Panc1 (cell line): ENCODE data around the gene PLCD3. TPM values are rescaled to one million over a fixed set of nuclear protein-coding genes. Genes with fewer than 3 reads are reported as not detected.

ENCODE experiments used
- ATAC-seq: fragments of 200-7000 bp; cut with Tn5 transposase; 2 replicates; pipeline ENCODE4 v1.9.1; 2020; ENCODE audit warnings: mild to moderate bottlenecking, moderate library complexity
- BruUV-seq: library from RNA; stranded (reverse); fragments of 400-500 nt; replicated peaks from 2 replicates; lab custom pipeline; 2021; lab: Mats Ljungman, UMichigan
- CTCF ChIA-PET: fragments of 300-600 bp; sonication (Branson Sonifier 250); formaldehyde crosslinking; loops from one replicate; lab custom pipeline; 2022; ENCODE audit warnings: antibody characterized with exemption; lab: Charles Lee
- POLR2A ChIA-PET: fragments of 300-600 bp; sonication (Branson Sonifier 250); formaldehyde crosslinking; loops from one replicate; lab custom pipeline; 2022; ENCODE audit warnings: antibody characterized with exemption; lab: Charles Lee
- DNase-seq: peaks from one replicate; pipeline ENCODE4 v3.0.0-alpha.2; 2010; ENCODE audit warnings: low read depth, low spot score
- H3K27ac ChIP-seq: 2 replicates; pipeline ENCODE4 v1.5.1; 2011; ENCODE audit warnings: mild to moderate bottlenecking, low read length, inconsistent platforms
- H3K27me3 ChIP-seq: fragments of 200-500 bp; sonication (Bioruptor generic); 2 replicates; pipeline ENCODE4 v1.6.0; 2014; ENCODE audit warnings: low read length, inconsistent platforms; ENCODE audit not compliant: control insufficient read depth, insufficient read depth
- H3K36me3 ChIP-seq: fragments of 200-500 bp; sonication (Bioruptor generic); 2 replicates; pipeline ENCODE4 v1.5.1; 2014; ENCODE audit warnings: inconsistent platforms, mild to moderate bottlenecking, low read length, moderate library complexity; ENCODE audit not compliant: control insufficient read depth, insufficient read depth
- H3K4me1 ChIP-seq: 2 replicates; pipeline ENCODE4 v1.5.1; 2011; ENCODE audit warnings: inconsistent platforms, mild to moderate bottlenecking, low read length, moderate library complexity; ENCODE audit not compliant: control insufficient read depth, insufficient read depth
- H3K4me3 ChIP-seq, 2 experiments: 2 replicates each; pipeline ENCODE4 v1.5.1; 2011 to 2012; ENCODE audit warnings: low read depth in 2 of 2, low read length in 2 of 2, mild to moderate bottlenecking in 2 of 2, inconsistent platforms in 1 of 2, moderate library complexity in 1 of 2
- H3K9me3 ChIP-seq: fragments of 200-500 bp; sonication (Bioruptor generic); 2 replicates; pipeline ENCODE4 v1.5.1; 2014; ENCODE audit warnings: low read depth, mild to moderate bottlenecking, inconsistent platforms, low read length, moderate library complexity; ENCODE audit not compliant: control insufficient read depth, insufficient read depth
- POLR2AphosphoS5 ChIP-seq: IDR thresholded peaks from 2 replicates; pipeline ENCODE4 v1.6.1; 2012; ENCODE audit warnings: mild to moderate bottlenecking, low read depth, low read length, moderate library complexity
- REST ChIP-seq, 2 experiments: IDR thresholded peaks; 2 replicates each; pipeline ENCODE4 v1.6.1; 2011 to 2012; ENCODE audit warnings: low read depth in 2 of 2, control low read depth in 1 of 2, low read length in 1 of 2, mild to moderate bottlenecking in 1 of 2, moderate library complexity in 1 of 2; ENCODE audit not compliant: insufficient read depth in 1 of 2
- SIN3A ChIP-seq: IDR thresholded peaks from 2 replicates; pipeline ENCODE4 v1.6.1; 2012; ENCODE audit warnings: low read depth, mild to moderate bottlenecking, low read length, moderate library complexity, borderline replicate concordance; ENCODE audit not compliant: insufficient read depth
- TCF7L2 ChIP-seq: IDR thresholded peaks from 2 replicates; pipeline ENCODE4 v1.6.1; 2011; ENCODE audit warnings: mild to moderate bottlenecking, low read depth, low read length, inconsistent platforms
- in situ Hi-C: cut with HindIII; loops from 2 replicates; pipeline ENCODE4 v1.10.0; 2016; ENCODE audit warnings: low sequenced_read_pairs, low pct_unique_long_range_greater_than_20kb
- intact Hi-C: fragments of 100-400 bp; cut with micrococcal nuclease; formaldehyde crosslinking; loops from one replicate; pipeline ENCODE4 v1.10.0; 2022; ENCODE audit not compliant: unreplicated experiment
- total RNA-seq: library from RNA; stranded (reverse); gene quantifications from one replicate; pipeline ENCODE4 v1.2.1, GENCODE V29; 2021; ENCODE audit not compliant: unreplicated experiment
- TF ChIP-seq, protein P1 (sequence below): fragments of 450-650 bp; IDR thresholded peaks from 2 replicates; pipeline ENCODE4 v1.5.1; 2017; ENCODE audit warnings: mild to moderate bottlenecking

Gene PLCD3
- total RNA-seq, 1 experiment from 2014 or later, result 125 TPM

GRCh38 chr17:45104907-45105624 lies 27.2 kb downstream of the PLCD3 start:
- Histone ChIP-seq H3K4me1 (peaks cover 5% of the 10 kb centered on the region; the same call in 1 of the 2 replicates), H3K4me3 (no peak overlapping the region), H3K27ac (no peak overlapping the region), H3K27me3 (no peaks in the 10 kb centered on the region), H3K36me3 (no peaks in the 10 kb centered on the region), H3K9me3 (no peaks in the 10 kb centered on the region)
- ChIA-PET CTCF (no interaction called here), POLR2A (no interaction called here)
- no peak for TF ChIP-seq REST (IDR thresholded peaks at IDR 0.05; ENCODE audit: insufficient read depth in 1 of 2, low read depth in 2 of 2, low read length in 1 of 2)
- TF ChIP-seq POLR2AphosphoS5, result no peak
- no peak for TF ChIP-seq SIN3A
- TF ChIP-seq, protein P1, sequence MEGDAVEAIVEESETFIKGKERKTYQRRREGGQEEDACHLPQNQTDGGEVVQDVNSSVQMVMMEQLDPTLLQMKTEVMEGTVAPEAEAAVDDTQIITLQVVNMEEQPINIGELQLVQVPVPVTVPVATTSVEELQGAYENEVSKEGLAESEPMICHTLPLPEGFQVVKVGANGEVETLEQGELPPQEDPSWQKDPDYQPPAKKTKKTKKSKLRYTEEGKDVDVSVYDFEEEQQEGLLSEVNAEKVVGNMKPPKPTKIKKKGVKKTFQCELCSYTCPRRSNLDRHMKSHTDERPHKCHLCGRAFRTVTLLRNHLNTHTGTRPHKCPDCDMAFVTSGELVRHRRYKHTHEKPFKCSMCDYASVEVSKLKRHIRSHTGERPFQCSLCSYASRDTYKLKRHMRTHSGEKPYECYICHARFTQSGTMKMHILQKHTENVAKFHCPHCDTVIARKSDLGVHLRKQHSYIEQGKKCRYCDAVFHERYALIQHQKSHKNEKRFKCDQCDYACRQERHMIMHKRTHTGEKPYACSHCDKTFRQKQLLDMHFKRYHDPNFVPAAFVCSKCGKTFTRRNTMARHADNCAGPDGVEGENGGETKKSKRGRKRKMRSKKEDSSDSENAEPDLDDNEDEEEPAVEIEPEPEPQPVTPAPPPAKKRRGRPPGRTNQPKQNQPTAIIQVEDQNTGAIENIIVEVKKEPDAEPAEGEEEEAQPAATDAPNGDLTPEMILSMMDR, result peak; percentile 32
- no peak for TF ChIP-seq TCF7L2
- intact Hi-C loops (no loop called here), in situ Hi-C loops (no loop called here)
- DNase-seq (no peak), ATAC-seq (no peak)
- BruUV-seq, result no TSS peak

- TF ChIP-seq TCF7L2 (no peak), POLR2AphosphoS5 (peak; percentile 8; the same call in 1 of the 2 replicates)
- ChIA-PET CTCF (no interaction called here), POLR2A (no interaction called here)
- BruUV-seq, result no TSS peak
- Histone ChIP-seq H3K4me3 (no peak overlapping the region), H3K9me3 (no peaks in the 10 kb centered on the region), H3K27ac (no peak overlapping the region), H3K27me3 (no peaks in the 10 kb centered on the region), H3K4me1 (peaks cover 5% of the 10 kb centered on the region; the same call in 1 of the 2 replicates), H3K36me3 (peaks cover 3% of the 10 kb centered on the region; the same call in 1 of the 2 replicates)
- ATAC-seq, result no peak
- in situ Hi-C loops, result no loop called here
- intact Hi-C loops, result no loop called here
- DNase-seq, result no peak
Measured at GRCh38 chr17:45104497-45104896, 27.8 kb downstream of the PLCD3 start.

DNA sequence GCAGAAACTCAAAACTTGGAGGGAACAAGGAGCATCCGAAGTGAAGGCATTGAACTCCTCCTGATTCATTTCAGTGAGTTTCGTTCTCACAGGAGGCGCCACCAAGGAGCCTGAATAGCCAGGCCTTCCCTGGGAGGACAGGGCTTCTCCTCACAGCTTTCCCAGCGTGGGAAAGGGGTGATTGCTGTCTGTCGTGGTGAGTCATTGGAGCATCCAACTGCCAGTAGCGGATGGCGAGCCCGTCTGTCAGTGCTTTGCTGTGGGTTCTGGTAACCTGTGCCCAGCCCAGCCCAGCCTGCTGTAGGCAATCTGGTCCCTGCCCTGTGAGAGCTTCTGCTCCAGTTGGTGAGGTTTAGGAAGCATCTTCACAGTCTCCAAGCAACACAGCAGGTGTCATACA lies 28.3 kb downstream of the PLCD3 start:
- no peak for ATAC-seq
- in situ Hi-C loops (no loop called here), intact Hi-C loops (no loop called here)
- no peak for DNase-seq
- ChIA-PET CTCF (no interaction called here), POLR2A (no interaction called here)
- Histone ChIP-seq H3K9me3 (no peaks in the 10 kb centered on the region), H3K27ac (no peak overlapping the region), H3K4me3 (no peak overlapping the region), H3K4me1 (peaks cover under 1% of the 10 kb centered on the region; the same call in 1 of the 2 replicates), H3K36me3 (peaks cover 6% of the 10 kb centered on the region; the same call in 1 of the 2 replicates), H3K27me3 (no peaks in the 10 kb centered on the region)
- TF ChIP-seq REST (IDR thresholded peaks at IDR 0.05; ENCODE audit: insufficient read depth in 1 of 2, low read depth in 2 of 2, low read length in 1 of 2), result no peak
- no peak for TF ChIP-seq TCF7L2
- TF ChIP-seq SIN3A, result no peak
- TF ChIP-seq, protein P1, result no peak
- no peak for TF ChIP-seq POLR2AphosphoS5
- no TSS peak for BruUV-seq
